Caco-2 (cell line): ENCODE data around the gene GLB1L. TPM values are rescaled to one million over a fixed set of nuclear protein-coding genes. Genes with fewer than 3 reads are reported as not detected.

ENCODE experiments used
- BruUV-seq: library from RNA; stranded (reverse); fragments of 400-500 nt; replicated peaks from 2 replicates; lab custom pipeline; 2021; lab: Mats Ljungman, UMichigan
- CTCF ChIA-PET: fragments of 300-600 bp; sonication (Branson Sonifier 250); formaldehyde crosslinking; loops from one replicate; lab custom pipeline; 2022; ENCODE audit warnings: antibody characterized with exemption; lab: Charles Lee
- POLR2A ChIA-PET: fragments of 300-600 bp; sonication (Branson Sonifier 250); formaldehyde crosslinking; loops from one replicate; lab custom pipeline; 2022; ENCODE audit warnings: antibody characterized with exemption; lab: Charles Lee
- DNase-seq, 2 experiments: peaks; one replicate each; pipeline versions ENCODE4 v3.0.0 to v3.0.0-alpha.2; 2020 to 2022
- H3K27me3 ChIP-seq: replicated peaks from 2 replicates; pipeline ENCODE4 v1.6.0; 2011; ENCODE audit warnings: low read length; ENCODE audit not compliant: control insufficient read depth, insufficient read depth
- H3K36me3 ChIP-seq: 2 replicates; pipeline ENCODE4 v1.5.1; 2011; ENCODE audit warnings: low read length; ENCODE audit not compliant: control insufficient read depth, insufficient read depth
- H3K4me1 ChIP-seq: fragments of 250-450 bp; sonication (Bioruptor Pico); 2 replicates; pipeline ENCODE4 v1.5.1; 2020; ENCODE audit warnings: mild to moderate bottlenecking
- H3K4me3 ChIP-seq: 2 replicates; pipeline ENCODE4 v1.5.1; 2011; ENCODE audit warnings: low read depth, mild to moderate bottlenecking, control low read depth, low read length
- H3K9me3 ChIP-seq: fragments of 250-450 bp; sonication (Bioruptor Pico); 2 replicates; pipeline ENCODE4 v1.5.1; 2020; ENCODE audit warnings: mild to moderate bottlenecking, moderate library complexity
- H3K27ac Mint-ChIP-seq: one replicate; pipeline ENCODE4 v1.8.0; 2022; ENCODE audit warnings: mixed read lengths; ENCODE audit not compliant: unreplicated experiment
- H3K27me3 Mint-ChIP-seq: one replicate; pipeline ENCODE4 v1.8.0; 2022; ENCODE audit warnings: mixed read lengths; ENCODE audit not compliant: insufficient read depth, unreplicated experiment
- H3K36me3 Mint-ChIP-seq: one replicate; pipeline ENCODE4 v1.8.0; 2022; ENCODE audit warnings: mild to moderate bottlenecking, mixed read lengths; ENCODE audit not compliant: insufficient read depth, unreplicated experiment
- H3K4me1 Mint-ChIP-seq: one replicate; pipeline ENCODE4 v1.8.0; 2022; ENCODE audit warnings: low read depth, mixed read lengths; ENCODE audit not compliant: unreplicated experiment
- H3K4me3 Mint-ChIP-seq: one replicate; pipeline ENCODE4 v1.8.0; 2022; ENCODE audit warnings: mild to moderate bottlenecking, moderate library complexity, mixed read lengths; ENCODE audit not compliant: unreplicated experiment
- H3K9me3 Mint-ChIP-seq: one replicate; pipeline ENCODE4 v1.8.0; 2022; ENCODE audit warnings: mixed read lengths; ENCODE audit not compliant: unreplicated experiment
- CTCF ChIP-seq, 2 experiments: fragments of 200-600 bp in 1 of 2; IDR thresholded peaks; 1 replicate in 1 of 2; 2 replicates in 1 of 2; pipeline versions ENCODE4 v1.5.1 to v1.8.0; 2011 to 2022; ENCODE audit warnings: antibody characterized with exemption in 1 of 2, control low read depth in 1 of 2, inconsistent platforms in 1 of 2, low read depth in 1 of 2, low read length in 1 of 2, mild to moderate bottlenecking in 1 of 2, moderate library complexity in 1 of 2; ENCODE audit not compliant: insufficient read depth in 1 of 2, severe bottlenecking in 1 of 2, unreplicated experiment in 1 of 2
- intact Hi-C: fragments of 100-400 bp; cut with micrococcal nuclease; formaldehyde crosslinking; loops from one replicate; pipeline ENCODE4 v1.10.0; 2022; ENCODE audit not compliant: unreplicated experiment
- total RNA-seq: library from RNA; stranded (reverse); gene quantifications from 2 replicates; pipeline ENCODE4 v1.2.3, GENCODE V29; 2022

Gene GLB1L
- total RNA-seq, 1 experiment from 2014 or later = 3.3 TPM

DNA sequence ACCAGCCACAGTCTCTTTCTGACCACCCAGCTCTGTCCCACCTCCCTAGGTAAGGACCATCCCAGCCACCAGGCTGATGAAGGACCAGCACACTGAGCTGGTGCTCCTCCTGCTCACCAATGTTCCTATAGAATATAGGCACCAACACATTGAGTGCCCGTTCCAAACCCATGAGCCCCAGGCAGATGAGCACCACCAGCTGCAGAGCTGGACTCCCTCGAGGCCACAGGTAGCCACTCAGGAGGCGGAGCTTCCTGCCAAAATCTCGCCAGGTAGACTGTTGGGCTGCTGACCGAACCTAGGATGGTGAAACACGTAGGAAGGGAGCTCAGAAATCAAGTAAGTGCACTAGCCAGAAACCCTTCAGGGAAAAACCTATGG lies 28.7 kb downstream of the GLB1L start:
- Histone ChIP-seq H3K9me3 (no peaks in the 10 kb centered on the region), H3K4me1 (peaks cover 18% of the 10 kb centered on the region), H3K4me3 (no peak overlapping the region), H3K36me3 (peaks cover 7% of the 10 kb centered on the region), H3K27me3 (no peaks in the 10 kb centered on the region)
- no peak for DNase-seq
- ChIA-PET POLR2A (interaction anchor here (2.6 kb wide), 1 partner anchor 9 kb away, joined by 29 read pairs; the partner anchor contains the start of gene ZFAND2B), CTCF (interaction anchor here (0.6 to 2.0 kb wide), 3 partner anchors 10 to 62 kb away, joined by 3 to 8 read pairs (median 8); partner anchors contain the start of genes DNAJB2 and ZFAND2B)
- no peak for TF ChIP-seq CTCF (IDR thresholded peaks at IDR 0.05; ENCODE audit: insufficient read depth in 1 of 2, low read depth in 1 of 2, low read length in 1 of 2, severe bottlenecking in 1 of 2, unreplicated experiment in 1 of 2)
- intact Hi-C loops = loop anchor here (5.0 kb wide), 1 partner anchor 171 kb away; the partner anchor contains the start of gene DNPEP
- no peaks in the 10 kb centered on the region for H3K27me3 Mint-ChIP-seq
- H3K27ac Mint-ChIP-seq = peak overlapping the region; percentile 95
- H3K4me1 Mint-ChIP-seq = no peaks in the 10 kb centered on the region
- BruUV-seq = no TSS peak
- H3K36me3 Mint-ChIP-seq = peaks cover 49% of the 10 kb centered on the region
- H3K4me3 Mint-ChIP-seq = peak overlapping the region; percentile 58
- no peaks in the 10 kb centered on the region for H3K9me3 Mint-ChIP-seq

- POLR2A ChIA-PET = interaction anchor here (2.6 kb wide), 1 partner anchor 9 kb away, joined by 29 read pairs; the partner anchor contains the start of gene ZFAND2B
- Histone ChIP-seq H3K27me3 (no peaks in the 10 kb centered on the region), H3K4me3 (no peak overlapping the region), H3K9me3 (no peaks in the 10 kb centered on the region), H3K36me3 (peaks cover 9% of the 10 kb centered on the region), H3K4me1 (peaks cover 18% of the 10 kb centered on the region)
- CTCF ChIA-PET = interaction anchor here (0.6 kb wide), 1 partner anchor 45 kb away, joined by 3 read pairs; no protein-coding TSS in a partner anchor
- no peak for DNase-seq
- H3K27ac Mint-ChIP-seq = peak overlapping the region; percentile 95
- H3K36me3 Mint-ChIP-seq = peaks cover 54% of the 10 kb centered on the region
- H3K4me3 Mint-ChIP-seq = no peak overlapping the region
- no peak for TF ChIP-seq CTCF (IDR thresholded peaks at IDR 0.05; ENCODE audit: insufficient read depth in 1 of 2, low read depth in 1 of 2, low read length in 1 of 2, severe bottlenecking in 1 of 2, unreplicated experiment in 1 of 2)
- no peaks in the 10 kb centered on the region for H3K27me3 Mint-ChIP-seq
- intact Hi-C loops = loop anchor here (5.0 kb wide), 1 partner anchor 171 kb away; the partner anchor contains the start of gene DNPEP
- no peaks in the 10 kb centered on the region for H3K4me1 Mint-ChIP-seq
- BruUV-seq = no TSS peak
- no peaks in the 10 kb centered on the region for H3K9me3 Mint-ChIP-seq
Observed at GRCh38 chr2:219215871-219216534, 29.2 kb downstream of the GLB1L start.

DNA sequence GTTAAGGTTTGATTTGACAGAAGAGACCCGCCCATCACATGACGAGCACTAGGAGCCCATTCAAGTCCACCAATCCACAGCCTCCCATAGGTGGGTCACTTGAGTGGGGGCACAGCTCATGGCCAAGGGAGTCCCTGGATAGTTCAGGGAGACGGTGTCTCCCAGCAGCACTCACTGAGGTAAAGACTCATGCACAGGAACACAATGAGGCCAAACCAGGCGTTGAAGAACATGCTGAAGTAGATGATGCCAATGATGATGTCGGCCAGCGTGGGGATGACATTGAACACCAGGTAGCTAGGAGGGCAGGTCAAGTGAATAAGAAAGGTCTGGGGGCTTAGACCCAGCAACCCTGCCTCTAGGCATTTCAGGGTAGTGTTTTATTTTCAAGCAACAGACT lies 30.5 kb downstream of the GLB1L start:
- ChIA-PET CTCF (no interaction called here), POLR2A (no interaction called here)
- no TSS peak for BruUV-seq
- Mint-ChIP-seq H3K27ac (no peak overlapping the region), H3K9me3 (no peaks in the 10 kb centered on the region), H3K4me3 (no peak overlapping the region), H3K4me1 (no peaks in the 10 kb centered on the region), H3K36me3 (peaks cover 62% of the 10 kb centered on the region), H3K27me3 (no peaks in the 10 kb centered on the region)
- TF ChIP-seq CTCF (IDR thresholded peaks at IDR 0.05; ENCODE audit: insufficient read depth in 1 of 2, low read depth in 1 of 2, low read length in 1 of 2, severe bottlenecking in 1 of 2, unreplicated experiment in 1 of 2) = no peak
- intact Hi-C loops = loop anchor here (5.0 kb wide), 1 partner anchor 173 kb away; the partner anchor contains the start of gene DNPEP
- H3K27me3 ChIP-seq = no peaks in the 10 kb centered on the region
- no peak for DNase-seq
- H3K4me1 ChIP-seq = peaks cover 18% of the 10 kb centered on the region
- no peak overlapping the region for H3K4me3 ChIP-seq
- H3K36me3 ChIP-seq = peaks cover 13% of the 10 kb centered on the region
- no peaks in the 10 kb centered on the region for H3K9me3 ChIP-seq
